ENCODE data around the gene HSD17B12.

The HSD17B12 gene

GRCh38 chr11:43810929-43811596, 130.5 kb downstream of the HSD17B12 start:
- H3K4me3 ChIP-seq (ENCODE audit: low read length) = no peak overlapping the region
- no peaks in the 10 kb centered on the region for H3K27me3 ChIP-seq (ENCODE audit: control insufficient read depth, insufficient read depth, low read length)
- H3K9me3 ChIP-seq (ENCODE audit: control insufficient read depth, low read depth, low read length) = no peaks in the 10 kb centered on the region
- H3K9ac ChIP-seq (ENCODE audit: low read length) = no peak overlapping the region
- no peak overlapping the region for H3K27ac ChIP-seq (ENCODE audit: low read length)
- H3K4me1 ChIP-seq (ENCODE audit: control insufficient read depth, low read depth, low read length) = no peaks in the 10 kb centered on the region
- H3K36me3 ChIP-seq (ENCODE audit: control insufficient read depth, low read depth, low read length) = peaks cover 11% of the 10 kb centered on the region

GRCh38 chr11:43812471-43812870, 131.9 kb downstream of the HSD17B12 start:
- Histone ChIP-seq H3K9me3 (ENCODE audit: control insufficient read depth, low read depth, low read length) (no peaks in the 10 kb centered on the region), H3K4me1 (ENCODE audit: control insufficient read depth, low read depth, low read length) (no peaks in the 10 kb centered on the region)

GRCh38 chr11:43818220-43818619, 137.7 kb downstream of the HSD17B12 start:
- no peaks in the 10 kb centered on the region for H3K4me1 ChIP-seq (ENCODE audit: control insufficient read depth, low read depth, low read length)
- H3K36me3 ChIP-seq (ENCODE audit: control insufficient read depth, low read depth, low read length) = peaks cover 26% of the 10 kb centered on the region
- no peaks in the 10 kb centered on the region for H3K27me3 ChIP-seq (ENCODE audit: control insufficient read depth, insufficient read depth, low read length)
- H3K27ac ChIP-seq (ENCODE audit: low read length) = no peak overlapping the region
- H3K9me3 ChIP-seq (ENCODE audit: control insufficient read depth, low read depth, low read length) = no peaks in the 10 kb centered on the region
- no peak overlapping the region for H3K9ac ChIP-seq (ENCODE audit: low read length)
- H3K4me3 ChIP-seq (ENCODE audit: low read length) = no peak overlapping the region

More at GRCh38 chr11:43812471-43812870, 131.9 kb downstream of the HSD17B12 start:
- Histone ChIP-seq H3K27me3 (ENCODE audit: control insufficient read depth, insufficient read depth, low read length) (no peaks in the 10 kb centered on the region), H3K9ac (ENCODE audit: low read length) (no peak overlapping the region), H3K27ac (ENCODE audit: low read length) (no peak overlapping the region), H3K4me3 (ENCODE audit: low read length) (no peak overlapping the region), H3K36me3 (ENCODE audit: control insufficient read depth, low read depth, low read length) (peaks cover 11% of the 10 kb centered on the region)

- Histone ChIP-seq H3K4me3 (ENCODE audit: low read length) (no peak overlapping the region), H3K4me1 (ENCODE audit: control insufficient read depth, low read depth, low read length) (no peaks in the 10 kb centered on the region), H3K27ac (ENCODE audit: low read length) (no peak overlapping the region), H3K36me3 (ENCODE audit: control insufficient read depth, low read depth, low read length) (peaks cover 26% of the 10 kb centered on the region), H3K9ac (ENCODE audit: low read length) (no peak overlapping the region), H3K27me3 (ENCODE audit: control insufficient read depth, insufficient read depth, low read length) (no peaks in the 10 kb centered on the region), H3K9me3 (ENCODE audit: control insufficient read depth, low read depth, low read length) (no peaks in the 10 kb centered on the region)
These were observed 139.4 kb downstream of the HSD17B12 start for GRCh38 chr11:43819926-43820325.

- Histone ChIP-seq H3K9ac (ENCODE audit: low read length) (no peak overlapping the region), H3K36me3 (ENCODE audit: control insufficient read depth, low read depth, low read length) (peaks cover 9% of the 10 kb centered on the region), H3K9me3 (ENCODE audit: control insufficient read depth, low read depth, low read length) (no peaks in the 10 kb centered on the region), H3K27ac (ENCODE audit: low read length) (no peak overlapping the region), H3K27me3 (ENCODE audit: control insufficient read depth, insufficient read depth, low read length) (no peaks in the 10 kb centered on the region), H3K4me3 (ENCODE audit: low read length) (no peak overlapping the region), H3K4me1 (ENCODE audit: control insufficient read depth, low read depth, low read length) (no peaks in the 10 kb centered on the region)
These were observed 142.8 kb downstream of the HSD17B12 start for GRCh38 chr11:43823316-43823715.

- Histone ChIP-seq H3K27ac (ENCODE audit: low read length) (no peak overlapping the region), H3K9me3 (ENCODE audit: control insufficient read depth, low read depth, low read length) (no peaks in the 10 kb centered on the region), H3K27me3 (ENCODE audit: control insufficient read depth, insufficient read depth, low read length) (no peaks in the 10 kb centered on the region), H3K36me3 (ENCODE audit: control insufficient read depth, low read depth, low read length) (peaks cover 7% of the 10 kb centered on the region), H3K4me1 (ENCODE audit: control insufficient read depth, low read depth, low read length) (no peaks in the 10 kb centered on the region), H3K4me3 (ENCODE audit: low read length) (no peak overlapping the region), H3K9ac (ENCODE audit: low read length) (no peak overlapping the region)
These were observed 143.3 kb downstream of the HSD17B12 start for GRCh38 chr11:43823851-43824250.

- no peaks in the 10 kb centered on the region for H3K36me3 ChIP-seq (ENCODE audit: control insufficient read depth, low read depth, low read length)
- no peak overlapping the region for H3K9ac ChIP-seq (ENCODE audit: low read length)
- no peaks in the 10 kb centered on the region for H3K9me3 ChIP-seq (ENCODE audit: control insufficient read depth, low read depth, low read length)
- H3K27ac ChIP-seq (ENCODE audit: low read length) = no peak overlapping the region
- no peaks in the 10 kb centered on the region for H3K4me1 ChIP-seq (ENCODE audit: control insufficient read depth, low read depth, low read length)
- H3K27me3 ChIP-seq (ENCODE audit: control insufficient read depth, insufficient read depth, low read length) = no peaks in the 10 kb centered on the region
- H3K4me3 ChIP-seq (ENCODE audit: low read length) = no peak overlapping the region
These were observed 144.8 kb downstream of the HSD17B12 start for GRCh38 chr11:43825217-43825816.

GRCh38 chr11:43830928-43831440, 150.4 kb downstream of the HSD17B12 start:
- Histone ChIP-seq H3K9ac (ENCODE audit: low read length) (no peak overlapping the region), H3K27me3 (ENCODE audit: control insufficient read depth, insufficient read depth, low read length) (no peaks in the 10 kb centered on the region), H3K27ac (ENCODE audit: low read length) (no peak overlapping the region), H3K4me3 (ENCODE audit: low read length) (no peak overlapping the region), H3K36me3 (ENCODE audit: control insufficient read depth, low read depth, low read length) (peaks cover 5% of the 10 kb centered on the region), H3K9me3 (ENCODE audit: control insufficient read depth, low read depth, low read length) (no peaks in the 10 kb centered on the region), H3K4me1 (ENCODE audit: control insufficient read depth, low read depth, low read length) (no peaks in the 10 kb centered on the region)

GRCh38 chr11:43832536-43832935, 152.0 kb downstream of the HSD17B12 start:
- Histone ChIP-seq H3K9ac (ENCODE audit: low read length) (no peak overlapping the region), H3K27ac (ENCODE audit: low read length) (no peak overlapping the region), H3K4me1 (ENCODE audit: control insufficient read depth, low read depth, low read length) (no peaks in the 10 kb centered on the region), H3K4me3 (ENCODE audit: low read length) (no peak overlapping the region), H3K9me3 (ENCODE audit: control insufficient read depth, low read depth, low read length) (no peaks in the 10 kb centered on the region), H3K36me3 (ENCODE audit: control insufficient read depth, low read depth, low read length) (peaks cover 5% of the 10 kb centered on the region), H3K27me3 (ENCODE audit: control insufficient read depth, insufficient read depth, low read length) (no peaks in the 10 kb centered on the region)

- no peak overlapping the region for H3K9ac ChIP-seq (ENCODE audit: low read length)
- H3K9me3 ChIP-seq (ENCODE audit: control insufficient read depth, low read depth, low read length) = no peaks in the 10 kb centered on the region
- no peaks in the 10 kb centered on the region for H3K27me3 ChIP-seq (ENCODE audit: control insufficient read depth, insufficient read depth, low read length)
- H3K36me3 ChIP-seq (ENCODE audit: control insufficient read depth, low read depth, low read length) = peaks cover 8% of the 10 kb centered on the region
- no peak overlapping the region for H3K27ac ChIP-seq (ENCODE audit: low read length)
- no peaks in the 10 kb centered on the region for H3K4me1 ChIP-seq (ENCODE audit: control insufficient read depth, low read depth, low read length)
- no peak overlapping the region for H3K4me3 ChIP-seq (ENCODE audit: low read length)
These were observed 153.1 kb downstream of the HSD17B12 start for GRCh38 chr11:43833657-43834073.

GRCh38 chr11:43834286-43834685, 153.7 kb downstream of the HSD17B12 start:
- H3K27ac ChIP-seq (ENCODE audit: low read length) = no peak overlapping the region
- no peaks in the 10 kb centered on the region for H3K4me1 ChIP-seq (ENCODE audit: control insufficient read depth, low read depth, low read length)
- peaks cover 13% of the 10 kb centered on the region for H3K36me3 ChIP-seq (ENCODE audit: control insufficient read depth, low read depth, low read length)
- H3K9ac ChIP-seq (ENCODE audit: low read length) = no peak overlapping the region
- H3K27me3 ChIP-seq (ENCODE audit: control insufficient read depth, insufficient read depth, low read length) = no peaks in the 10 kb centered on the region
- no peak overlapping the region for H3K4me3 ChIP-seq (ENCODE audit: low read length)
- no peaks in the 10 kb centered on the region for H3K9me3 ChIP-seq (ENCODE audit: control insufficient read depth, low read depth, low read length)

- Histone ChIP-seq H3K4me3 (ENCODE audit: low read length) (no peak overlapping the region), H3K9me3 (ENCODE audit: control insufficient read depth, low read depth, low read length) (no peaks in the 10 kb centered on the region), H3K36me3 (ENCODE audit: control insufficient read depth, low read depth, low read length) (peaks cover 17% of the 10 kb centered on the region), H3K27ac (ENCODE audit: low read length) (no peak overlapping the region), H3K27me3 (ENCODE audit: control insufficient read depth, insufficient read depth, low read length) (no peaks in the 10 kb centered on the region), H3K9ac (ENCODE audit: low read length) (no peak overlapping the region), H3K4me1 (ENCODE audit: control insufficient read depth, low read depth, low read length) (no peaks in the 10 kb centered on the region)
These were observed 154.6 kb downstream of the HSD17B12 start for GRCh38 chr11:43835104-43835503.
